ENCODE measurements around the gene HARBI1. TPM values are rescaled to one million over a fixed set of nuclear protein-coding genes. Genes with fewer than 3 reads are reported as not detected.
A peak's percentile ranks its signal among the peaks of the same experiment; 100 is the strongest.

Gene HARBI1
- total and polyA plus RNA-seq, 9 of the 15 experiments (the other 6 are each of a cell fraction or from before 2014, with no cell fraction given), result 3.5 to 8.4 (median 5.5) TPM

DNA sequence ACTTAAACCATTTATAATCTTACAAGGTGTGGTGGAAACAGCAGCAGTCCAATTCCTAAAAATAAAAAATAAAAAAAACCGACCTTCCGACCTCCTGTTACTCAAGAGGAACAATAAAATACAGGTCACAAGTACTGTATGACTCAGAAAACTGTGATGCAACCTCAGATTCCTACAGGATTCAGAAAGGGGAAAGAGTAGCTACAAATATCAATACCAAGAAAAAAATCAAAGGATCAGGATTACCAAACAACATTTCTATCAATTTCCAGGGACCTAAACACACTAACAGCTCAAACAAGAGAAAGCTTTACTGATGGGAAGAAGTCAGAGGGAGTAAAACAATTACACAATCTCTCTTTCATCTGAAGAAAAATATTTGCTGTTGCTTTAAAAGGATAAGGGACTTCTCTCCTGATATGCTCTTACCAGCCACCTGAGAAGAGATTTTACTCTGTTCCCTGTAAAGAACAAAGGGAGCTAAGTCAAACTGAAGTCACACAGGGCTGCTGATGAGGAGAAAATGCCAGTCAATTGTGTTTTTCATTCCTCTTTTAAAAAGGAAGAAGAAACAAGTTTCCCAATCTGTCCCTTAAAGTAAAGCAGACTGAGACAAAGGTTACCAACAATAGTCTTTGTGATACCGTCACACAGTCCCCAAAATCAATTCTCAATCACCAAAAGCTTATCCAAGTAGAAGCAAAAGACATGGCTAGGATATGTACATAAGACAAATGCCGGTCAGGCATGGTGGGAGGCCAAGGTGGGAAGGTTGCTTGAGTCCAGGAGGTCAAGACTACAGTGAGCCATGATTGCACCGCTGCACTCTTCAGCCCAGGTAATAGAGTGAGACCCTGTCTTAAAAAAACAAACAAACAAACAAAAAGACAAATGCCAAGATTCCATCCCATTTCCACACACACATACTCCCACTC is 62.5 kb downstream of the HARBI1 start (continued):
- TF ChIP-seq, protein P1, sequence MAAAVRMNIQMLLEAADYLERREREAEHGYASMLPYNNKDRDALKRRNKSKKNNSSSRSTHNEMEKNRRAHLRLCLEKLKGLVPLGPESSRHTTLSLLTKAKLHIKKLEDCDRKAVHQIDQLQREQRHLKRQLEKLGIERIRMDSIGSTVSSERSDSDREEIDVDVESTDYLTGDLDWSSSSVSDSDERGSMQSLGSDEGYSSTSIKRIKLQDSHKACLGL (CRISPR knock-in tag; IDR thresholded peaks at IDR 0.05; ENCODE audit: borderline replicate concordance, poor library complexity, severe bottlenecking), result no peak
- TF ChIP-seq BRCA1 (IDR thresholded peaks at IDR 0.05) (no peak), BRCA1 (CRISPR knock-in tag; IDR thresholded peaks at IDR 0.05) (no peak), ZNF408 (CRISPR knock-in tag; IDR thresholded peaks at IDR 0.05; ENCODE audit: low read depth) (no peak), FOXM1 (IDR thresholded peaks at IDR 0.05; ENCODE audit: low read depth) (0 out of 2 replicates have a peak, but pooled peaks have one; percentile 13), FOXM1 (CRISPR knock-in tag; IDR thresholded peaks at IDR 0.05; ENCODE audit: low read depth) (no peak), EP300 (IDR thresholded peaks at IDR 0.05; ENCODE audit: low read length) (0 out of 2 replicates have a peak, but pooled peaks have one; percentile 50), POLR2B (IDR thresholded peaks at IDR 0.05; ENCODE audit: low read depth, partially characterized antibody) (no peak), RBBP5 (IDR thresholded peaks at IDR 0.05; ENCODE audit: borderline replicate concordance, insufficient read depth, low read length, poor library complexity, severe bottlenecking) (no peak), BMI1 (IDR thresholded peaks at IDR 0.05; ENCODE audit: low read length) (no peak), ZNF75A (CRISPR knock-in tag; IDR thresholded peaks at IDR 0.05) (no peak), PHB2 (IDR thresholded peaks at IDR 0.05; ENCODE audit: low read depth) (no peak), ZFP30 (CRISPR knock-in tag; IDR thresholded peaks at IDR 0.05; ENCODE audit: borderline replicate concordance) (no peak), SRSF9 (IDR thresholded peaks at IDR 0.05; ENCODE audit: borderline replicate concordance, low read depth, low read length) (no peak), HNRNPK (IDR thresholded peaks at IDR 0.05; ENCODE audit: low read depth, low read length, poor library complexity, severe bottlenecking) (no peak), PTBP1 (IDR thresholded peaks at IDR 0.05; ENCODE audit: low read depth, low read length) (no peak), TAF7 (tag; IDR thresholded peaks at IDR 0.05) (no peak), ZEB2 (IDR thresholded peaks at IDR 0.05) (peak; percentile 72), SMC3 (conservative IDR thresholded peaks at IDR 0.05; ENCODE audit: insufficient read depth, low read depth, low read length) (no peak)
- TF ChIP-seq, protein P2, sequence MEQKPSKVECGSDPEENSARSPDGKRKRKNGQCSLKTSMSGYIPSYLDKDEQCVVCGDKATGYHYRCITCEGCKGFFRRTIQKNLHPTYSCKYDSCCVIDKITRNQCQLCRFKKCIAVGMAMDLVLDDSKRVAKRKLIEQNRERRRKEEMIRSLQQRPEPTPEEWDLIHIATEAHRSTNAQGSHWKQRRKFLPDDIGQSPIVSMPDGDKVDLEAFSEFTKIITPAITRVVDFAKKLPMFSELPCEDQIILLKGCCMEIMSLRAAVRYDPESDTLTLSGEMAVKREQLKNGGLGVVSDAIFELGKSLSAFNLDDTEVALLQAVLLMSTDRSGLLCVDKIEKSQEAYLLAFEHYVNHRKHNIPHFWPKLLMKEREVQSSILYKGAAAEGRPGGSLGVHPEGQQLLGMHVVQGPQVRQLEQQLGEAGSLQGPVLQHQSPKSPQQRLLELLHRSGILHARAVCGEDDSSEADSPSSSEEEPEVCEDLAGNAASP (IDR thresholded peaks at IDR 0.05), result no peak
- TF ChIP-seq, protein P3, sequence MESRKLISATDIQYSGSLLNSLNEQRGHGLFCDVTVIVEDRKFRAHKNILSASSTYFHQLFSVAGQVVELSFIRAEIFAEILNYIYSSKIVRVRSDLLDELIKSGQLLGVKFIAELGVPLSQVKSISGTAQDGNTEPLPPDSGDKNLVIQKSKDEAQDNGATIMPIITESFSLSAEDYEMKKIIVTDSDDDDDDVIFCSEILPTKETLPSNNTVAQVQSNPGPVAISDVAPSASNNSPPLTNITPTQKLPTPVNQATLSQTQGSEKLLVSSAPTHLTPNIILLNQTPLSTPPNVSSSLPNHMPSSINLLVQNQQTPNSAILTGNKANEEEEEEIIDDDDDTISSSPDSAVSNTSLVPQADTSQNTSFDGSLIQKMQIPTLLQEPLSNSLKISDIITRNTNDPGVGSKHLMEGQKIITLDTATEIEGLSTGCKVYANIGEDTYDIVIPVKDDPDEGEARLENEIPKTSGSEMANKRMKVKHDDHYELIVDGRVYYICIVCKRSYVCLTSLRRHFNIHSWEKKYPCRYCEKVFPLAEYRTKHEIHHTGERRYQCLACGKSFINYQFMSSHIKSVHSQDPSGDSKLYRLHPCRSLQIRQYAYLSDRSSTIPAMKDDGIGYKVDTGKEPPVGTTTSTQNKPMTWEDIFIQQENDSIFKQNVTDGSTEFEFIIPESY (CRISPR knock-in tag; IDR thresholded peaks at IDR 0.05), result no peak
- TF ChIP-seq, protein P4, sequence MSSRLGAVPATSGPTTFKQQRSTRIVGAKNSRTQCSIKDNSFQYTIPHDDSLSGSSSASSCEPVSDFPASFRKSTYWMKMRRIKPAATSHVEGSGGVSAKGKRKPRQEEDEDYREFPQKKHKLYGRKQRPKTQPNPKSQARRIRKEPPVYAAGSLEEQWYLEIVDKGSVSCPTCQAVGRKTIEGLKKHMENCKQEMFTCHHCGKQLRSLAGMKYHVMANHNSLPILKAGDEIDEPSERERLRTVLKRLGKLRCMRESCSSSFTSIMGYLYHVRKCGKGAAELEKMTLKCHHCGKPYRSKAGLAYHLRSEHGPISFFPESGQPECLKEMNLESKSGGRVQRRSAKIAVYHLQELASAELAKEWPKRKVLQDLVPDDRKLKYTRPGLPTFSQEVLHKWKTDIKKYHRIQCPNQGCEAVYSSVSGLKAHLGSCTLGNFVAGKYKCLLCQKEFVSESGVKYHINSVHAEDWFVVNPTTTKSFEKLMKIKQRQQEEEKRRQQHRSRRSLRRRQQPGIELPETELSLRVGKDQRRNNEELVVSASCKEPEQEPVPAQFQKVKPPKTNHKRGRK (tag; IDR thresholded peaks at IDR 0.05), result no peak

Data from K562 (cell line).